Sciatic nerve (tissue), 2 donors: ENCODE results near the gene ITGB2. TPM values are rescaled to one million over a fixed set of nuclear protein-coding genes. Genes with fewer than 3 reads are reported as not detected.
A peak's percentile ranks its signal among the peaks of the same experiment; 100 is the strongest.

ENCODE experiments used
- ATAC-seq: fragments of 200-7000 bp; cut with Tn5 transposase; one replicate; pipeline ENCODE4 v1.9.1; 2020; ENCODE audit warnings: mild to moderate bottlenecking, moderate library complexity
- DNase-seq: peaks from one replicate; pipeline ENCODE4 v3.0.0-alpha.2; 2020; ENCODE audit warnings: low spot score
- intact Hi-C: fragments of 100-400 bp; cut with DNase I; formaldehyde crosslinking; loops from one replicate; pipeline ENCODE4 v1.14.2; 2022
- total RNA-seq: library from RNA; stranded (reverse); fragmentation: NEBNext Ultra II Directional; extraction: Animal tissue kit (Norgen Biotek cat#: 25700); gene quantifications from one replicate; pipeline ENCODE4 v1.2.1, GENCODE V29; 2021
- donor health status: DM: no; HTN: no; CAD: no.
- donor health status: DM: no; HTN: no; CAD: no.

ITGB2 gene
- total RNA-seq, 1 donor from 2014 or later = 56.7 TPM

GRCh38 chr21:44847261-44848056, 73.2 kb downstream of the ITGB2 start:
- intact Hi-C loops = no loop called here
- DNase-seq = peak; percentile 48
- no peak for ATAC-seq

GRCh38 chr21:44846485-44847260, 74.0 kb downstream of the ITGB2 start:
- DNase-seq (peak; percentile 73), ATAC-seq (peak; percentile 73)
- intact Hi-C loops = no loop called here

- intact Hi-C loops = no loop called here
- DNase-seq (no peak), ATAC-seq (no peak)
Observed at GRCh38 chr21:44846224-44846484, 74.5 kb downstream of the ITGB2 start.

GRCh38 chr21:44845418-44846223, 75.1 kb downstream of the ITGB2 start:
- intact Hi-C loops = no loop called here
- ATAC-seq = peak; percentile 76
- peak; percentile 75 for DNase-seq

GRCh38 chr21:44844256-44844655, 76.4 kb downstream of the ITGB2 start:
- intact Hi-C loops = no loop called here
- DNase-seq (no peak), ATAC-seq (no peak)

- intact Hi-C loops = no loop called here
- DNase-seq = no peak
- ATAC-seq = no peak
Observed at GRCh38 chr21:44842721-44843445, 77.8 kb downstream of the ITGB2 start.

GRCh38 chr21:44842087-44842486, 78.6 kb downstream of the ITGB2 start:
- intact Hi-C loops = no loop called here
- no peak for ATAC-seq
- DNase-seq = no peak

GRCh38 chr21:44840771-44841170, 79.9 kb downstream of the ITGB2 start:
- intact Hi-C loops = no loop called here
- DNase-seq = no peak

GRCh38 chr21:44838951-44839350, 81.7 kb downstream of the ITGB2 start:
- peak; percentile 46 for DNase-seq
- intact Hi-C loops = no loop called here
- ATAC-seq = no peak

More at GRCh38 chr21:44840771-44841170, 79.9 kb downstream of the ITGB2 start:
- ATAC-seq = no peak

GRCh38 chr21:44838039-44838895, 82.4 kb downstream of the ITGB2 start:
- intact Hi-C loops = no loop called here
- ATAC-seq (no peak), DNase-seq (peak; percentile 56)

- DNase-seq (peak; percentile 35), ATAC-seq (no peak)
- intact Hi-C loops = no loop called here
Observed at GRCh38 chr21:44837537-44837936, 83.2 kb downstream of the ITGB2 start.

- peak; percentile 59 for DNase-seq
Observed at GRCh38 chr21:44836666-44837471, 83.8 kb downstream of the ITGB2 start.

GRCh38 chr21:44836349-44836665, 84.4 kb downstream of the ITGB2 start:
- intact Hi-C loops = no loop called here
- ATAC-seq (no peak), DNase-seq (no peak)

More at GRCh38 chr21:44836666-44837471, 83.8 kb downstream of the ITGB2 start:
- ATAC-seq = peak; percentile 46
- intact Hi-C loops = no loop called here

Other genes starting within 250 kb of the ITGB2 start
- gene KRTAP12-1, start 238.7 kb downstream of the ITGB2 start, total RNA-seq = not detected
- not detected for gene KRTAP10-12, start 223.7 kb downstream of the ITGB2 start, total RNA-seq
- gene TSPEAR, start 209.3 kb downstream of the ITGB2 start, total RNA-seq = not detected
- 78.0 TPM for gene UBE2G2, start 119.1 kb downstream of the ITGB2 start, total RNA-seq
- 65.5 TPM for gene SUMO3, start 102.8 kb downstream of the ITGB2 start, total RNA-seq
- gene PTTG1IP, start 47.2 kb downstream of the ITGB2 start, total RNA-seq = 192 TPM
- 17.1 TPM for gene SLX9, start 19.1 kb upstream of the ITGB2 start, total RNA-seq
- gene ADARB1, start 153.7 kb upstream of the ITGB2 start, total RNA-seq = 35.0 TPM